ENCODE measurements around the gene KIAA0319L.

The KIAA0319L gene

GRCh38 chr1:35386290-35386689 lies 170.9 kb downstream of the KIAA0319L start:
- no peak for DNase-seq

Measured in right kidney (tissue), 1 donor.